GM21390 (cell line): ENCODE measurements around the gene ABCA2.

Source experiments
- ATAC-seq: cut with Tn5 transposase; IDR thresholded peaks from one replicate; pipeline ENCODE4 v1.9.1; 2021; ENCODE audit not compliant: unreplicated experiment

The ABCA2 gene

GRCh38 chr9:137027369-137028262, at the start of gene ABCA2:
Gene ABCA2 (minus strand): TSS chr9:137028237. CDS start chr9:137028140, 97 bp downstream.
- no peak for ATAC-seq

GRCh38 chr9:137077010-137077747, 49.1 kb upstream of the ABCA2 start, which contains the start of gene UAP1L1:
Gene UAP1L1 (plus strand): TSS chr9:137077517. CDS start chr9:137077533, 16 bp downstream.
- ATAC-seq: peak; percentile 51

- ATAC-seq: no peak
Observed at GRCh38 chr9:137076636-137077009, 48.6 kb upstream of the ABCA2 start.

- ATAC-seq: no peak
Observed at GRCh38 chr9:137075275-137075775, 47.3 kb upstream of the ABCA2 start.

GRCh38 chr9:137074657-137075274, 46.7 kb upstream of the ABCA2 start:
- ATAC-seq: no peak

- no peak for ATAC-seq
Observed at GRCh38 chr9:137073992-137074399, 46.0 kb upstream of the ABCA2 start.

GRCh38 chr9:137071282-137071681, 43.2 kb upstream of the ABCA2 start:
- ATAC-seq: no peak

GRCh38 chr9:137070906-137071275, 42.9 kb upstream of the ABCA2 start:
- ATAC-seq: no peak

- ATAC-seq: peak; percentile 72
Observed at GRCh38 chr9:137070201-137070905, 42.3 kb upstream of the ABCA2 start, which contains the start of gene SAPCD2. Gene SAPCD2 (minus strand): TSS chr9:137070557. CDS start chr9:137070460, 97 bp downstream.

- ATAC-seq: no peak
Observed at GRCh38 chr9:137069508-137070091, 41.6 kb upstream of the ABCA2 start.

- ATAC-seq: no peak
Observed at GRCh38 chr9:137068539-137069507, 40.8 kb upstream of the ABCA2 start.

GRCh38 chr9:137067860-137068538, 40.0 kb upstream of the ABCA2 start:
- no peak for ATAC-seq

GRCh38 chr9:137066096-137066861, 38.2 kb upstream of the ABCA2 start:
- no peak for ATAC-seq

- no peak for ATAC-seq
Observed at GRCh38 chr9:137065336-137065967, 37.4 kb upstream of the ABCA2 start.

- ATAC-seq: no peak
Observed at GRCh38 chr9:137064880-137065164, 36.8 kb upstream of the ABCA2 start.

- ATAC-seq: no peak
Observed at GRCh38 chr9:137064027-137064879, 36.2 kb upstream of the ABCA2 start.
